ENCODE data around the gene TLE3. TPM values are rescaled to one million over a fixed set of nuclear protein-coding genes. Genes with fewer than 3 reads are reported as not detected.

TLE3 gene
- total RNA-seq, 1 donor from 2014 or later = 124 TPM

DNA sequence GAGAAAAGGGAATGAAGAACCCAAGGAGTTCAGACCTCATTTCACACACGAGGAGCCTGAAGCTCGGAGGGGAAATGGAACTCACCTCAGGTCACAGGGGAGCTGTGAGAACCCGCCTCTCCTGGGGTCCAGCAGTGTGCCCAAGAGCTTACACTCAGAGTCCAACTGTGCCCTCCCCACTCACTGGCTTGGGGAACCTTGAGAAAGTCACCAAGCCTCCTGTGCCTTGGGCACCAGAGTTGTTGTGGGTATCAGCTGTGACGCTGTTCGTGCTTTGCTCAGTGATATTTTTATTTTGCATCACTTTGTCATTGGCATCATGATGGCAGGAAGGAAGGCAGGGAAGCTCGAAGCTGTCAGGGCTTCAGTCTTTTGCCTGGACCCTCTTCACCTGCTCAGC lies 83.4 kb downstream of the TLE3 start:
- no peak for TF ChIP-seq CTCF (IDR thresholded peaks at IDR 0.05; ENCODE audit: unreplicated experiment)
- Mint-ChIP-seq H3K27me3 (peaks cover 69% of the 10 kb centered on the region), H3K4me1 (ENCODE audit: low read depth) (no peaks in the 10 kb centered on the region), H3K27ac (no peak overlapping the region), H3K36me3 (ENCODE audit: insufficient read depth) (no peaks in the 10 kb centered on the region), H3K4me3 (ENCODE audit: low read depth) (no peak overlapping the region), H3K9me3 (ENCODE audit: low read depth) (no peaks in the 10 kb centered on the region)
- no peak for DNase-seq (ENCODE audit: low spot score, unreplicated experiment)

GRCh38 chr15:70013656-70014313 lies 83.9 kb downstream of the TLE3 start:
- no peak for DNase-seq (ENCODE audit: low spot score, unreplicated experiment)
- H3K4me3 Mint-ChIP-seq (ENCODE audit: low read depth) = no peak overlapping the region
- TF ChIP-seq CTCF (IDR thresholded peaks at IDR 0.05; ENCODE audit: unreplicated experiment) = no peak
- no peaks in the 10 kb centered on the region for H3K36me3 Mint-ChIP-seq (ENCODE audit: insufficient read depth)
- peaks cover 64% of the 10 kb centered on the region for H3K27me3 Mint-ChIP-seq
- no peaks in the 10 kb centered on the region for H3K9me3 Mint-ChIP-seq (ENCODE audit: low read depth)
- no peak overlapping the region for H3K27ac Mint-ChIP-seq
- H3K4me1 Mint-ChIP-seq (ENCODE audit: low read depth) = no peaks in the 10 kb centered on the region

GRCh38 chr15:70012895-70013294 lies 84.8 kb downstream of the TLE3 start:
- H3K27me3 Mint-ChIP-seq = peaks cover 66% of the 10 kb centered on the region
- no peaks in the 10 kb centered on the region for H3K4me1 Mint-ChIP-seq (ENCODE audit: low read depth)
- DNase-seq (ENCODE audit: low spot score, unreplicated experiment) = no peak
- no peak overlapping the region for H3K27ac Mint-ChIP-seq
- no peaks in the 10 kb centered on the region for H3K36me3 Mint-ChIP-seq (ENCODE audit: insufficient read depth)
- TF ChIP-seq CTCF (IDR thresholded peaks at IDR 0.05; ENCODE audit: unreplicated experiment) = no peak
- no peak overlapping the region for H3K4me3 Mint-ChIP-seq (ENCODE audit: low read depth)
- no peaks in the 10 kb centered on the region for H3K9me3 Mint-ChIP-seq (ENCODE audit: low read depth)

GRCh38 chr15:70008697-70009290 lies 88.9 kb downstream of the TLE3 start:
- no peak overlapping the region for H3K4me3 Mint-ChIP-seq (ENCODE audit: low read depth)
- H3K9me3 Mint-ChIP-seq (ENCODE audit: low read depth) = no peaks in the 10 kb centered on the region
- peaks cover 58% of the 10 kb centered on the region for H3K27me3 Mint-ChIP-seq
- DNase-seq (ENCODE audit: low spot score, unreplicated experiment) = no peak
- H3K36me3 Mint-ChIP-seq (ENCODE audit: insufficient read depth) = no peaks in the 10 kb centered on the region
- no peaks in the 10 kb centered on the region for H3K4me1 Mint-ChIP-seq (ENCODE audit: low read depth)
- H3K27ac Mint-ChIP-seq = no peak overlapping the region
- no peak for TF ChIP-seq CTCF (IDR thresholded peaks at IDR 0.05; ENCODE audit: unreplicated experiment)

DNA sequence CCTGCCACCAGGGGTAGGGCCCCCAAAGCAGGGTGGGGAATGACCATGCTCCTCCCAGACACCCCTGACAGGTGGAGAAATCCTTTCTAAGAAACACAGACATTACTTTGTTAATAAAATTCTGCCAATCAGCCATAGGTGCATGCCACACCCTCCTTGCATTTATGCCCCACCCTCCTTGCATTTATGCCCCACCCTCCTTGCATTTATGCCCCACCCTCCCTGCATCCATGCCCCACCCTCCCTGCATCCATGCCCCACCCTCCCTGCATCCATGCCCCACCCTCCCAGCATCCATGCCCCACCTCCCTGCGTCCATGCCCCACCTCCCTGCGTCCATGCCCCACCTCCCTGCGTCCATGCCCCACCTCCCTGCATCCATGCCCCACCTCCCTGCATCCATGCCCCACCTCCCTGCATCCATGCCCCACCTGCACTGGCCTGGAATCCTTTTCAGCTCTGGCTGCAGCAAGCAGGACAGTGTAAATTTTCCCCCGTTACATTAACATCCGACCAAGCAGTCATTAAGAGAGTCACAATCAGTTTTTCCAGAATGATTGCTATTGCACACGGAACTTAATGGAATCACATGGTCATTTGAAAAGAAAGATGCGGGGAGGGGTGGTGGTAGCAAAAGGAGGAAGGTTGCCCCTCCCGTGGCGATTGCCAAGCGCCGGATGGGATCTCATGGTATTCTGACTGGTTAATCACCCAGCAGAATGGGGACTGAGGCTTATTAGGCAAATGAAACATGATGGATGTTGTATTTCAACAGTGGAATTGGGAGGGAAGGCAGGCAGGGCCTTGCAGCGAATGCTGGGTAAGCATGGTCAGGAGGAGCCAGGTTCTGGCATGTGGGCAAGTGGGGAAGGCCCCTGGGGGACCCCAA lies 91.2 kb downstream of the TLE3 start:
- H3K4me1 Mint-ChIP-seq (ENCODE audit: low read depth) = peaks cover 1% of the 10 kb centered on the region
- TF ChIP-seq CTCF (IDR thresholded peaks at IDR 0.05; ENCODE audit: unreplicated experiment) = no peak
- no peak overlapping the region for H3K4me3 Mint-ChIP-seq (ENCODE audit: low read depth)
- H3K27me3 Mint-ChIP-seq = peaks cover 59% of the 10 kb centered on the region
- peaks cover 2% of the 10 kb centered on the region for H3K36me3 Mint-ChIP-seq (ENCODE audit: insufficient read depth)
- H3K27ac Mint-ChIP-seq = no peak overlapping the region
- H3K9me3 Mint-ChIP-seq (ENCODE audit: low read depth) = peaks cover 9% of the 10 kb centered on the region
- no peak for DNase-seq (ENCODE audit: low spot score, unreplicated experiment)
